GM19372 (cell line): ENCODE results near the gene BLOC1S4.

ENCODE experiments used
- ATAC-seq: cut with Tn5 transposase; IDR thresholded peaks from one replicate; pipeline ENCODE4 v1.9.1; 2021; ENCODE audit warnings: mild to moderate bottlenecking, low read depth, moderate library complexity; ENCODE audit not compliant: unreplicated experiment

Gene BLOC1S4

DNA sequence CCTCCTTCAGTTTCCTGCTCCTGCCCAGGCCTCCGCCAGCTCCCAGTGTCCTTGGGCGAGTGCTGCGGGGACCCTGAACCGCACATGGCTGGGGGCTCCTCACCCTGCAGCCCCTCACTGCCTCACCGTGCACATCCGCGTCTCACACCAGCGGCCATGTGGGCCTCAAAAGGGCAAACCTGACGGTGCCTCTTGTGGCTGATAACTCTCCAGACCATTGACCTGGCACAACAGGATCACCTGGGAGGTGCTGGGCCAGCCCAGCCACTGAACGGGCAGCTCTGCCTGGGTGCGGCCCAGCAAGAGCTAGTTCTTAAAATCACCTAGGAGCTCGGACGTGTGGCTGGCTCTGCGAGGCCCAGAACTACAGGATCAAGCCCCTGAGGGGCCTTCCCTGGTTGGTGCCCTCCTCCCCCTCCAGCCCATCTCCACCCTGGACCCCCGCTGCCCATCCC lies 26.4 kb upstream of the BLOC1S4 start:
- no peak for ATAC-seq

DNA sequence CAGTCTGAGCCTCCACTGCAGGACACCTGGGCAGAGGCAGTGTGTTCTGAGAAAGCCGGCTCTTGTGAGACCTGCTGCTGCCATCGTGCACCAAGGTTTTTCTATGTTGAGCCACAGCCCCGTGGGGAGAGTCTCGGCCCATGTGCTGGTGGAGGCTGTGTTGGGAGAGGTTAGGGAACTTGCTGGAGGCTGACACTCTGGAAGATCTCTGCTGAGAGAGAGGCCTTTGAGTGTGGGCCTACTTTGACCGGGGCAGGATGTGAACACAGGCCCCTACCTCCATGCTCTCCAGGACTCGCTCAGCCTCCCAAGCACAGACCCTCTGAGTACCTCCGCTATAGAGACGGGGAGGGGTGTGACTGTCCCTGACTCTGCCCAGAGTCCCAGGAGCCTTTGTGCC lies 23.6 kb upstream of the BLOC1S4 start:
- no peak for ATAC-seq

DNA sequence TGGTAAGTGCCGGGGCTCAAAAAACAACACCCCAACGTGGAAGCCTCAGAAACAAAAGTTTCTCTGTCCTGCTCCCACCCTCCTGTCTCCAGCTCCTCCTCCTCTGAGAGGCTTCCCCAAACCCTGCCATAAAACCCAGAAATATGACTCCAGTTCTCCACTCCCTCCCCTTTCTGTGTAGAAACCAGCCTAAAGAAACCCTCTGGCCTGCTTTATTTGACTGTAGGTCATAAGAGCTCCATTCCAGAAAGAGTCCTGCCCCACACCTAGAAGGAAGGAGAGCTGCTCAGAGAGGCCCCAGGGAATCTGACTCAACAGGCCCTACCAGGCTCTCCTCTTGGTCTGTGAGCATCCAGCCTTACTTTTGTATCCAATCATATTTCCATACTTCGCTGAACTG lies 23.2 kb upstream of the BLOC1S4 start:
- no peak for ATAC-seq

DNA sequence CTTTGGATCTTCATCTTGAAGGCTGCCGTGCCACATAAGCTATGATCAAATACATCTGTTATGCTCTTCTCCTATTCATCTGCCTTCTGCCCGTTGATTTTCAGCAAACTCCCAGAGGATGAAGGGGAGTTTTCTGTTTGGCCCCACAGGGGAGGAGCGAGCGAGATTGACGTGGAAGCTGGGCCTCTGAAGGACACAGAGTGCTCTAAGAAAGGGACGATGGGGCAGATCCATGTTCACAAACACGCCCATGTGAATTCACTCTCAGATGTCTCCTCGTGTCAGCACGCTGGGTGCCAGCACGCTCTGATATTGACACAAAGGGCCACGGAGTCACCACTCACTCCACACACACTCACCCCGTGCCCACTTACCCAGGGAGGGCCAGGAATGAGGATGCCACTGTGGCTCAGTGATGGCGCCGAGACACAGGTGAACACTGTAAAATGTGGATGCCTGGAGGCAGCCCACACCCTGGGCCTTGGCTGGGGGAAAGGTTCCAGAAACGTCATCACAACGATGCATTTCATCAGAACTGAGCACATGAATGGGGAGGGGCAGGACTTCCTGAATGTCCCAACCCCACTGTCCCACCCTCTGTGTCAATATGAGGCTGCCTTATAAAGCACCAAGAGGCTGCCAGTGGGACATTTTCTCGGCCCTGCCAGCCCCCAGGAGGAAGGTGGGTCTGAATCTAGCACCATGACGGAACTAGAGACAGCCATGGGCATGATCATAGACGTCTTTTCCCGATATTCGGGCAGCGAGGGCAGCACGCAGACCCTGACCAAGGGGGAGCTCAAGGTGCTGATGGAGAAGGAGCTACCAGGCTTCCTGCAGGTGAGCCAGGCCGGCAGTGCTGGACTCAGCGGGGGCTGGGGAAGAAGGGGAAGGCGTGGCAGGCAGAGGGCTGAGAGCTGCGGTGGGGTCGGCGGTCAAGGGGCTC lies 22.5 kb upstream of the BLOC1S4 start, which contains the start of gene S100P:
S100P (plus strand) TSS at position 648 of the 946 bp plus-strand sequence; CDS start at position 703, 55 bp downstream.
- ATAC-seq: no peak

DNA sequence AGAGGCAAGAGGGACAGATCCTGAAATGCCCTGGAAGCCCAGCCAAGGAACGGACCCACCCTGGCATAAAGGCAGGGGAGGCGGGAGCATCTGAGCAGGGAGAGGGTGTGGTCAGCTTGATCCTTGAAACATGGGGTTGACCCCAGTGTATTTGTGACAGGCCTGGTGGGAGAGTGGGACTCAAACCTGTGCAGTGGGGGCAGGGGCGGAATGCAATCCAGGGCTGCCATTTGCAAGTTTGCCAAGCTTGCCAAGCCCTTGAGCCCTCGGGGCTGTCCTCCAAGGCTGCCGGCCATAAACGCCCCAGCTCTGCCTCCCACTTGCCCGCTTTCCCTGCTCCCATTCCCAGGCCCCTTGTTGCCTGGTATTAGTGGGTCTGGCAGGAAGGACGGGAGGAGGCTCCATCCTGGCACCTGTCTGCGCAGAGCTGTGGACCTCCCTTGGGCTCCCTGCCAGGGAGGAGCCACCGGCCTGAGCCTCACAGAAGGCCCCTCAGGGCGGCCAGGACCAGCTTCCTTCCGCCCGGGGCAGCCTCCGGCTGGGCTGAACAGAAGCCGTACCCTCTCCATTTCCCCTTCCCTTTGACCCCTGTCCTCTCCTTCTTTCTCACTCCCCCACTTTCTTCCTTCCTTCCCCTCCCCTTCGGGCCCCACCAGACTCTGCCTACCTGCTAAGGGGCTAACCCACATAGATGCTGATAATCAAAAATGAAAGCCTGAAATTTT lies 21.6 kb upstream of the BLOC1S4 start:
- ATAC-seq: no peak

DNA sequence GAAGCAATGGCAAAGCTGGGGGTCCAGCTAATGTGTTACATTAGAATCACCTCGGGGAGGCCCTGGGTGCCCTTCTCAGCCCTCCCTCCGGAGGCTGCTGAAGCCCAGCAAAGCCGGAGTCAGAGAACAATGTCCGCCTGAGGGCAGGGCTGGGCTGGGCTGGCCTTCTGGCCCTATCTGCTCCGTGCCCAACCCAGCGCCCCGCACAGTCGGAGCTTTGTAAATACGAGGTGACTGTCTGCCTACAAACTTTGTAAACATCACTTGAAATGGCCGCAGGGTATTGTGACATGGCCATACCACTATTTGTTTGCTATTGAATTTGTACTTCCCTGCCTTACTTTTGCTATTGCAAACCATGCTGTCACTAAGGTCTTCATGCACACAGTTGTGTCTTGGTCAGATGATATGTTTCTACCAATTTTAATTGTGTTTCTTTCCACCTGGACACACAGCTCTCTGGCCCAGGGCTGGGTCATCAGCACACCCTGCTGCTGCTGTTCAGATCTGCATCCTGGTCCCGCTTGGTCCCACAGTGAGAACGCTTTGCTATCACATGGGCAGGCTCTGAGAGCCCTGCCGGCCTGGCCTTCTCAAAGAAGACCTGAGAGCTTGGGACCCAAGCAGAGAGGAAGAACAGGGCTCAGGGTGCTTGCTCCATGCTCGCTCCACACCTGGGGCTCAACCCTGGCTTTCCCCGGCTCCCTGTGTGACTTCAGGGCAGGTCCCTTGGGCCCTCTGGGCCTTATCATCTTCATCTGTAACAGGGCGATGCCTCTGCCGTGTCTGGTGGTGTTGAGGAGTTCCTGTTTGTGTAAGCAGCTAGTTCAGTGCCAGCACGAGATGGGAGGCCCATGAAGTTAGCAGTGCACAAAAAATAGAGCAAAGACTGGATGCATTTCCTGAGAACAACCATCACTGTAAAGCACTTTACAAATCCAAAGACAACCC lies 20.0 kb upstream of the BLOC1S4 start:
- no peak for ATAC-seq

DNA sequence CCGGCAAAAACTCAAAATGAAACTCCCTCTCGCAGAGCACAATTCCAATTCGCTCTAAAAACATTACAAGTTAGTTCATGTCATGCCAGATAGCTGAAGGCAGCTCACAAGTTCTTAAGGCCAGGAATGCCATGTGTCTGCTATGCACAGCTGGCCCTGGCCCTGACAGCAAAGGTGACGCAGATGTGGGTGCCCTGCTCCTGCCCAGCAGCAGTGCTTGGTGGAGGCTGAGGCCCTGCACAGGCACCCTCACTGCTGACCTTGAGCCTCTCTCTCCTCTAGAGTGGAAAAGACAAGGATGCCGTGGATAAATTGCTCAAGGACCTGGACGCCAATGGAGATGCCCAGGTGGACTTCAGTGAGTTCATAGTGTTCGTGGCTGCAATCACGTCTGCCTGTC lies 19.4 kb upstream of the BLOC1S4 start:
- ATAC-seq: no peak

DNA sequence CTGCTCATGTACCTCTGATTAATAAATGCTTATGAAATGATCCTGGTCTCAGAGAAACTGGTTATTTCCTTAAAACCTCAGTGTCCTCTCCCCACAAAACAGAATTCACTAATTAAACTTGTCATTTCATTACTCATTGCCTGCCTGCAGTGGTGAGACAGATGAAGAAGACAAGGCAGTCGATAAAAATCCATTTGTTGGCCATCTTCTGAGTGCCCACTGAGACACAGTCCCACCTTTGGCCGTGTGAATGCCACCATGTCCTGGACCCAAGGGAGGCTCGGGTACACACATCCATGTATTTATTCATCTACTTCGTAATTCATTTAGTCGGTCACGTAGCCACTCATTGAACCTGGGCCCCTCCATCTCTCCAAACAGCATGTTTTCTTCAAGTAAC lies 18.8 kb upstream of the BLOC1S4 start:
- no peak for ATAC-seq

DNA sequence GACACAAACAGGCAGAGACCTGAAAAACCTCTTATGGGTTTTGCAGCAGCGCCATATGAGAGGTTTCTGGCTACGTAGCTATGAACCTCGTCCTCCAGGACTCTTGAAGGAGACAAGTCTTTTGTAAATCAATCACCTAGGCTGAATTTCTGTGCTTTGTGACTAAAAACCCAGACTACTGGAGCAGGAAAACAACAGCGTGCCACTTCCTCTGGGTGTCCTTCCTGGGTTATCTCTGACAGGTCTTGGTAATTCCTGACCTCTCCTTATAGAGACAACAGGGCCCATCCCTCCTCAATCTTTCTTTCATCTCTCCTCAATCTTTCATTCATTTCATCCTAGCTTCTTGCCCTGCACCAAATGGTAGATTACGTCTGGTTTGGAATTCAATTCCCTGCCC lies 16.6 kb upstream of the BLOC1S4 start:
- no peak for ATAC-seq

DNA sequence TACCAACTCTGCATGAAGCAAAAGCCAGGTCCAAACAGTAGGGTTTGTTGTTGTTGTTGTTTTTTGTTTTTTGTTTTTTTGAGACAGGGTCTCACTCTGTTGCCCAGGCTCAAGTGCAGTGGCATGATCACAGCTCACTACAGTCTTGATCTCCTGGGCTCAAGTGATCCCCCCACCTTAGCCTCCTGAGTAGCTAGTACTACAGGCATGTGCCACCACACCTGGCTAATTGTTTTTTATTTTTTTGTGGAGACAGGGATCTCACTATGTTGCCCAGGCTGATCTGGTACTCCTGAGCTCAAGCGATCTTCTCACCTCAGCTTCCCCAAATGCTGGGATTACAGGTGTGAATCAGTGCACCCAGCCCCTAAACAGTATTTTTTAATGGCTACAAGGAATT lies 16.1 kb upstream of the BLOC1S4 start:
- no peak for ATAC-seq

DNA sequence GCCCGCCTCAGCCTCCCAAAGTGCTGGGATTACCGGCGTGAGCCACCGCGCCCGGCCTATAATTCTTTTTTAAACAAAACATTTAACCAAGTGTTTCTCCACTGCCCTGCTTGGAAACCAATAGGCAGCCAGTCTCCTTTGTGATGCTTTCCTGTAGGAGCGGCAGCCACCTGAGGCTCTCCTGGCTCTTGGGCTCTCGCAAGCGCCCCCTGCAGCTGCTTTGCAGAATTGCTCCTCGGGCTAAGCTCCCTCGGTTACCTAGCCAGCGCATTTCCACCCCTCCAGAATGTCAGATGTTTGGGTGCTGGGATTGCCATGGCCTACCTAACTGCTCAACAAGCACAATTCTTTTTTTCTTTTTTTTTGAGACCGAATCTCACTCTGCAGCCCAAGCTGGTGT lies 14.6 kb upstream of the BLOC1S4 start:
- ATAC-seq: no peak

DNA sequence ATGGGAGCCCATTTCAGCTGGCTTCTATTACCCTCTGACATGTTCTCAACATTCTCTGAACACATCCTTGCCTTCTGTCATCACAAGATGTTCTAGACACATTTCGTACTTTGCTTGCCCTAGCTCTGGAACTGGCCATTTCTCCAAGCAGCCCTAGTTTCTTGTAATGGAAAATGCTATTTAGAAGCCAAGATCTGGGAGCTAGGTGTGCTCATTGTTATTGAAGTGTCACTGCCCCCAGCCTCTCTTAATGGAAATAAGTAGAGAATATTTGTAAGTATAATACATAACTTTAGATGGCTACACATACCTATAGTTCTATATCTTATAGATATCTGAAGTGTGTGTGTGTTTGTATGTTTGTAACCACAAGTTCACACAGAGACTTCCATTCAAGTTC lies 13.2 kb upstream of the BLOC1S4 start:
- ATAC-seq: no peak

DNA sequence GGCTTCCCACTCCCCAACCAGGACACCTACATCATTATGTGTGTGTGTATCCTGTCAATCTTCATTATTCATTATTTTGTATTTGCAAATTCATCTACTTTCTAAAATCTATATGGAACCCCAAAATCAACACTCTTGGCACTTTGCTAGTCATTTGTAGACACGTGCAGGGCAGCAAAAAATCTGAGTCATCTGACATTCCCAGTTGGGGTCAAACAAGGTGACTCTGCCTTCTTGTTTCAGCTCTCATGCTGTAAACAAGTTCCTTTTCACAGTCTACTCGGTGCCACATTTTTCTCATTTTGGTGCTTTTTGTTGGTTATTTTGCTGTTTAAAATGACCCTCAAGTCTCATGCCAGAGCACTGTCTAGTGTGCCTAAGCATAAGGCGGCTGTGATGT lies 12.2 kb upstream of the BLOC1S4 start:
- no peak for ATAC-seq

DNA sequence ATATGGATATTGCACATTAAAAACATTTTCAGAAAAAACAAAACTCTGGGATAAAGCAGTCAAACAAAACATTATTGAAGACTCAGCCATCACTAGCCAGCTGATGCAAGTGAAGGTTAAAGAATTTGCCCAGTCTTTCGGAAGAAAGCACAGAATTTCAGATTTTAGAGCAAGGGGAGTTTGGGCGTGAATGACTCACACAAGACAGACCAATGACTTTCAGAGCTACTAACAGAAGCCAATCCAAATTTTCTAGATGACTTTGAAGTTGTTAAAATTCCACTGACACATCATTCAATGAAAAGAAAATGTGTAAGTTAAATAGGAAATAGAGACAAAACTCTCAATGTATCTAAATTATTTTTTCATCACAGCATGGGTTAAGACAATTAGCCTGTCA lies 10.3 kb upstream of the BLOC1S4 start:
- ATAC-seq: no peak

DNA sequence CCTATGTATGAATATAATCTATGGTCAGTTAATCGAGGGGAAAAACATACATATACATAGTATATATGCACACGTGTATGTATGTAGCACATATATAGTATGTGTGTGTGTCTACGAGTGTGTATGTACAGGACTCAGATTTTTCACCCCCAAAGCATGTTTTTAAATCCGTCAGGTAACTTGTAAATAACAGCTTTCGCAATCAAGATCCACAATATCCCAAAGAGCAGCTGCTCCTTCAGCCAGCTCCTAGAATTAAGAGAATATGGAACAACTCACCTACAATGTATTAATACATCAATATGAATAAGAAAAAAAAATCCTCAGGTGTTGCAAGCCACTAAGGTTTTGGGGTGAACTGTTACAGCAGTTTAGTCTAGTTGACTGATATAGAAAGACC lies 9.8 kb upstream of the BLOC1S4 start:
- ATAC-seq: no peak

DNA sequence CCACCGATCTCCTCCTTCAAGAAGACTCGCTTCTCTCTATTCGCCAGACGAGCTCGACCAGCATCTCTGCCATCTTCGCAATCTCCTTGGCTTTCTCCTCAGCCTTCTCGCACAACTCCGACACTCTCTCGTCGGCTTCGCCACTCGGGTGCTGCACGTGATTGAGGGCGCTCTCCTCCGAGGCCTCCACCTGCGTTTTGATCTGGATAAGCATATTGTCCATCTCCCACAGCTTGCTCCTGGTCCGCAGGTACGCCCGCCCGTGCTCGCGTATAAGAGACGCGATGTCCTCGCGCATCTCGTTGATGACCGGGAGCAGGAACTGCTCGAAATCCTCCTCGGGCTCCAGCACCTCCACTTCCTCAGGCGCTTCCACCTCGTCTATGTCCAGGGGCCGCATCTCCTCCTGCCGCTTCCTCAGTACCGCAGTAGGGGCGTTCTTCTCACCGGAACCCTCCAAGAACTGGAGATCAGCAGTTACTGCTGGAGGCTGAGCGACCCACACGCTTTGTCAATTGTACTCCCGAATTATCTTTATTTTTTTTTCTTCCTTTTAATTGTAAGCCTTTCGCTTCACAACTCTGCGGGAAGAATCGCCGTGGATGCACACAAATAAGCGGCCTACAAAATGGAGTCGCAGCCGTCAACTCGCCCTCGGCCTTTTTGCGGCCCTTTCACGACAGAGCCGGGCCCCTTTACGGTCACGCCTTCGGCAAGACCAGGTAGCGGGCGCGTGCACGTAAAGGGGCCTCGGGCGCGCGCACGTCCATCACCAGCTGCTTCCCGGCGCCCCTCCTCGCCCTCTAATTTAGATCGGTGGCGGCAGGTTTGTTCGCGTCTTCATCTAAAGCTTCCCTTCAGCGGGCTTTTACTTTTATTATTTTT lies 6.5 kb upstream of the BLOC1S4 start, which contains the start of gene MRFAP1L1:
MRFAP1L1 (minus strand) TSS at position 636 of the 885 bp plus-strand sequence; CDS start at position 400, 236 bp downstream.
- peak; percentile 69 for ATAC-seq

DNA sequence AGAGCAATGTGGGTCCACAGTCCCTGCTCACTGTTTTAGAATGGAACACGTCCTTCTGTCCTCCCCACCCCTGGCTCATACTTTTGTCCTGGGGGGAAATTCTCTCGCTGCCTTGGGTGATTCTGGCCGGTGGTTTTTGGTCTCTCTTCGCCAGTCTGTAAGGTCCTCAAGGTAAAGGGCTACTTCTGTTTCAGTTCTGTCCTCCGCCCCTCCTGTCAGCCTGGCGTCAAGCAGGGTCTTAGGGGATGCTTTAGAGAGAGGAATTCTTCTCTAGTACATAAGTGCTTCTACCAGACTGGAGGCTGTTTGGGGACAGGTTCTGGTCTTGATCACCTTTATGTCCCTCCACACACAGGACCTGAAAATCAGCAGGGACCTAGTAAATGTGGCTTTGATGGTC lies 5.7 kb upstream of the BLOC1S4 start:
- ATAC-seq: no peak

DNA sequence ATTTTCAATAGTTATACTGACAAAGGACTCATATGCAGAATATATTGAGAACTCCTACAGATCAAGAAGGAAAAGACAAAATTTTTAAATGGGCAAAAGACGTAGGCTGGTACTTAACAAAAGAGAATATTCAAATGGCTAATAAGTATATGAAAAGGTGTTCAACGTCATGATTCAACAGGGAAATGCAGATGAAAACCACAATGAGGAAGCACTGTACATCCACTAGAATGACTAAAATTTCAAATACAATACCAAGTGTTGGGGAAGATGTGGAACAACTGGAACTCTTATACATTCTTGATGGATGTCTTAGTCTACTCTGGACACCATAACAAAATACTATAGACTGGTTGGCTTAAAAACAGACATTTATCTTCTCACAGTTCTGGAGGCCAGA lies 5.0 kb upstream of the BLOC1S4 start:
- ATAC-seq: no peak

DNA sequence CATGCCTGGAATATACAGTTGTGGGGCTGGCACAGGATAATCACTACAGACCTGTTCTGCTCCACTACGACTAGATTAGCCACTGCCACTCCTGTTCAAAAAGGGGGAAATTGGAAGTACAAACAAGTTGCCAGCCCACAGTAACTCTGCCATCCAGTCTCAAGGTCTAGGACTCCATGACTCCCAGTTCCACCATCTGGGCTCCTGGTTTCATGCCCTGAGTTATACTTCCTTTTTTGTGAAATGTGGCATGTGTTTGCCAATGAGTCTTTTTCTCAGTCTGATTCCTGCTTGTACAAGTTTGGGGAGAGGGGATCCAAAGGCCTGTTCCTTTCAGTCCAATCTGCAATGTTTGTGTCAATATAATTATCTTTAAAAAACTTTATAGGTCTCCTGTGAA lies 1.0 kb upstream of the BLOC1S4 start:
- ATAC-seq: no peak

DNA sequence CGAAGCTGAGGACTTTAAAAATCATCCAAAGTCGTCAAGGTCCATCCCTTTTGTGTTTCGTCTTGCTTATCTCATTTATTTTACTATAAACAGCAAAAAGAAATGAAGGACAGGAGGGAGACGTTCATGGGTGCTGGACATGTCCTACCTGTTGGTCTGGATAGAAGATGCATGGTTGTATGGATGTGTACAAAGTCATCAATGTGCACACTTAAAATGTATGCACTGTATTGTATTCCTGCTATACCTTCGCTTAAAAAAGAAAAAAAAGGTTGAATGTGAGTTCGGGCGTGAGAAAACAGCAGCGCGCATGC lies 313 bp upstream of the BLOC1S4 start:
- ATAC-seq: peak; percentile 29
